GM12801 (cell line): Measurements from ENCODE around the gene KCNJ3.

Source experiments
- TF ChIP-seq, protein P1 (sequence below): IDR thresholded peaks from one replicate; pipeline ENCODE4 v1.5.1; 2011; ENCODE audit warnings: control low read depth; ENCODE audit not compliant: insufficient read length; ENCODE audit errors: extremely low read depth

The KCNJ3 gene, protein sequence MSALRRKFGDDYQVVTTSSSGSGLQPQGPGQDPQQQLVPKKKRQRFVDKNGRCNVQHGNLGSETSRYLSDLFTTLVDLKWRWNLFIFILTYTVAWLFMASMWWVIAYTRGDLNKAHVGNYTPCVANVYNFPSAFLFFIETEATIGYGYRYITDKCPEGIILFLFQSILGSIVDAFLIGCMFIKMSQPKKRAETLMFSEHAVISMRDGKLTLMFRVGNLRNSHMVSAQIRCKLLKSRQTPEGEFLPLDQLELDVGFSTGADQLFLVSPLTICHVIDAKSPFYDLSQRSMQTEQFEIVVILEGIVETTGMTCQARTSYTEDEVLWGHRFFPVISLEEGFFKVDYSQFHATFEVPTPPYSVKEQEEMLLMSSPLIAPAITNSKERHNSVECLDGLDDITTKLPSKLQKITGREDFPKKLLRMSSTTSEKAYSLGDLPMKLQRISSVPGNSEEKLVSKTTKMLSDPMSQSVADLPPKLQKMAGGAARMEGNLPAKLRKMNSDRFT

DNA sequence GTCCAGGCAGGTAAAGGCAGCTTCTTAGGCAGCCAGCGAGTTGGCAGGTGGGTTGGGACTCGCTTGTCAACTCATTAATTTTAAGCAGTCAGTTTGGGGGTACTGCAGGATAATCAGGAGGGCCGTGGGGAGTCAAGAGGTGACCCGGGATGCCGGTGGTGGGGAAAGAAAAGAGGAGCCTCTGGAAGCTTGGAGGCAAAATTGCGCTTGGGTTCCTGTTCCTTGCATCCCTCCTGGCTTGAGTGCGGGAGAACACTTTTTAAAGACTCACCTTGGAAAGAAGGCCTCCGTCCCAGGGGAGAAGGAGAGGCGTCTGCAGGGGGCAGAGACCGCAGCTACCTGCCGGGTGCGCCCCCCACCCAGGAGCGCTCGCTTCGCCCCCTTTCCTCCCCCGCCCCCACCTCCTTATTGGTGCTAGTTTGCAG lies at the start of gene KCNJ3:
TSS of gene KCNJ3 (plus strand) at position 400 of the 425 bp plus-strand sequence. CDS start 81 bp downstream, outside the sequence.
- TF ChIP-seq, protein P1, sequence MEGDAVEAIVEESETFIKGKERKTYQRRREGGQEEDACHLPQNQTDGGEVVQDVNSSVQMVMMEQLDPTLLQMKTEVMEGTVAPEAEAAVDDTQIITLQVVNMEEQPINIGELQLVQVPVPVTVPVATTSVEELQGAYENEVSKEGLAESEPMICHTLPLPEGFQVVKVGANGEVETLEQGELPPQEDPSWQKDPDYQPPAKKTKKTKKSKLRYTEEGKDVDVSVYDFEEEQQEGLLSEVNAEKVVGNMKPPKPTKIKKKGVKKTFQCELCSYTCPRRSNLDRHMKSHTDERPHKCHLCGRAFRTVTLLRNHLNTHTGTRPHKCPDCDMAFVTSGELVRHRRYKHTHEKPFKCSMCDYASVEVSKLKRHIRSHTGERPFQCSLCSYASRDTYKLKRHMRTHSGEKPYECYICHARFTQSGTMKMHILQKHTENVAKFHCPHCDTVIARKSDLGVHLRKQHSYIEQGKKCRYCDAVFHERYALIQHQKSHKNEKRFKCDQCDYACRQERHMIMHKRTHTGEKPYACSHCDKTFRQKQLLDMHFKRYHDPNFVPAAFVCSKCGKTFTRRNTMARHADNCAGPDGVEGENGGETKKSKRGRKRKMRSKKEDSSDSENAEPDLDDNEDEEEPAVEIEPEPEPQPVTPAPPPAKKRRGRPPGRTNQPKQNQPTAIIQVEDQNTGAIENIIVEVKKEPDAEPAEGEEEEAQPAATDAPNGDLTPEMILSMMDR: no peak

DNA sequence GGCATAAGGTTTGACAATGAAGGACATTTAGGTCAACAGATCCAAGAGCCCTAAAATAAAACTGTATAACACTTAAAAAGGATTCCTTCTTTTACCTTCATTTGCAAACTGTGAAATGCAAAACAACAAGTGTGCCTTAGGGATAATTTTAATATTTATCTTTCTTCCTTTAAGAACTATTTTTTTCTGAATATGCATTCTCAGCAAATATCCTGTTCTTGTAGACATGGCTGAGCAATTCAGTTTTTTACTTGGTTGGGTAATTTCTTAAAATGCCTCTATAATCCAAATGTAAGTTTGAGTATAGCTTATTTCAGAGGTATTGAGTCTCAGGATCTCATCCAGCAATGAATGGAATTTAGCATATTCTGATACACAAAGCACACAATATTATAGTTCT lies 43.0 kb upstream of the KCNJ3 start:
- TF ChIP-seq, protein P1: no peak

DNA sequence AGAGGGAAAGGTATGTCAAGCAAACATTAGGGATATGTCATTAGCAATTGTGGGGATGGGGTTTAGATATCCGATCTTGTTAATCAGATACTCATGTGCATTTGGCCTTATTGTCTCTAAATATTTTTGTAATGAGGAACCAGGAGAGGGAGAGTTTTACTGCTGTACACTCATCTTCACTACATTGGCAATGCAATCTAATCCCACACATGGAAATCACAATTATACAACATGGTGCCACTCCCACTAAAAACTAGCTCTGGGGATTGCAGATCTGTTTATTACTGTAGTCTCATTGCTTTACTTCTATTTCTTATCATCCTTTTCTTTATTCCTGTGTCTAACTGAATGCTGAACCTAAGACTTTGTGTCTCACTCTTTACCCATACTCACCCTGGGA lies 39.6 kb upstream of the KCNJ3 start:
- TF ChIP-seq, protein P1: no peak

DNA sequence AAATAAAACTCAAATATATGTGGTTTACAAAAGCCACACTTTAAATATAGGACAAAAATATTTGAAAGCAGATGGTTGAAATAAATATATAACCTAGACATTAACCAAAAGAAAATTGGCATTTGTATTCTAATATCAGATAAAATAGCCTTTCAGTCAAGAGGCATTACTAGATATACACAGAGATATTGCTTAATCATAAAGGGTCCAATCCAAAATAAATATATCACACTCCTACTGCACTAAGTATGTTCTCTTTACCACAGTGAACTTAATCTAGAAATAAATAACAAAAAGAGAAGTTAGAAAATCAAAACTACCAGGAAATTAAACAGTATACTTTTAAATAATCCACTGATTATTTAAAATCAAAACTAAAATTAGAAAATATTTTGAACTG lies 34.2 kb upstream of the KCNJ3 start:
- TF ChIP-seq, protein P1: no peak

DNA sequence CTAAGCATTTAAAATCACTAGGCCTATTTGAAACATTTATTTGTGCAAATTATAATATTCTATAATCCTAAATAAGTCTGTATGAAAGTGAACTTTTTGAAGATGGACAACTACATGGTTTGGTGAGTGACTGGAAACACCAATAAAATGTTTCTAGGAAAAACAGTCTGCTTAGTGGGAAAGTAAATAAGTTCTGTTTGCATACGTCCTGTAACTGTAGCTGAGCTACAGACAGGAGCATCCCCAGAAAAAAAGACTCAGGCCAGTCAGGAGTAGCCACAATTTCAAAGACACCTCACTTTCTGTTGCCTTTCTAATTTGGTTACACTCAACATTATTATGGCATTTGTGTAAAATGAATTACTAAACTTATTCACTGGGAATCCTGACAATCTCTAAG lies 28.4 kb upstream of the KCNJ3 start:
- TF ChIP-seq, protein P1: no peak

DNA sequence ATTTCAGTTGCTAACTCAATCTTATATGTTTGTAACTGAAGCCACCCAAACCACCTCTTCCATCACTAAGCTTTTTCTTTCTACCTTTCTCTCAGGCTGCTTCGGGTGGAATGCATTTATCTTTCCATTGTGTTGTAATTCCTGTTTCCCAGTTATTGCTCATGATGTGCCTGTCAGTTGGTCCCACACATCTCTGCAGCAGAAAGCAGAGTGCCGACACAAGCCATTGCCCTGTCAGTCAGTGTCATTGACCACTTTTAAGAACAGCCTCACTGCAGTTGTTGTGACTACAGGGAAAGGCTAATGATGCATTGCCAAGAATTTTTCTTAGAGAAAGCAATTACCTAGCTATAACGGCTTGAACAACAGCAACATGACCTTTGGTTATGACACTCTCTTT lies 24.8 kb upstream of the KCNJ3 start:
- TF ChIP-seq, protein P1: no peak

DNA sequence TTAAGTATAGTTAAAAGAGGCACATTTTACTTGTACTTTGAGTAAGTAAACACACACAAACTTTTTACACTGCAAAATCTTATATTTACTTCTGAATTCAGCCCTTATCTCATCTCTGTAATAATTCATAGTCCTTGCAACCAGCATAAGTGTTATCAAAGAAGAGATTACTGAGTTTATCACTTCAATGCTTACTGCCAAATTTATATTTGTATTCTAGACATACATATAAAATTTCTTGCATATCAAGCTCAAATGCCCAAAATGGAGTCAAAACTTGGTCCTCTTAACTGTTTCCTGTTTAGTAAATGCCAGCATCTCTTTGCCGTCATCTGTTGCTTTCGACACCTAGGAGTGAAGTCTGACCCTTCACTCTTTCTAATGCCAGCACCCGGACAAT lies 21.1 kb upstream of the KCNJ3 start:
- TF ChIP-seq, protein P1: no peak
